HEK293 (cell line): ENCODE data around the gene HPX.

Experiments used
- CTCF ChIA-PET: fragments of 350-600 bp; formaldehyde crosslinking; extraction: SDS; loops from one replicate; lab custom pipeline; 2021; ENCODE audit warnings: antibody characterized with exemption; lab: Yijun Ruan, JAX
- POLR2A ChIA-PET: fragments of 300-600 bp; formaldehyde crosslinking; extraction: SDS; loops from one replicate; lab custom pipeline; 2020; ENCODE audit warnings: antibody characterized with exemption, inconsistent platforms; lab: Yijun Ruan, JAX
- H3K27ac ChIP-seq: fragments of 200-500 bp; sonication (Bioruptor generic); 2 replicates; pipeline ENCODE4 v1.5.1; 2014; ENCODE audit warnings: low read depth, low read length, control low read depth, inconsistent platforms; ENCODE audit errors: extremely low read depth
- H3K36me3 ChIP-seq, 2 experiments: fragments of 200-500 bp in 1 of 2; sonication (Bioruptor generic) in 1 of 2; 1 replicate in 1 of 2; 2 replicates in 1 of 2; pipeline ENCODE4 v1.5.1; 2014 to 2017; ENCODE audit warnings: inconsistent platforms in 2 of 2, low read length in 2 of 2; ENCODE audit not compliant: control insufficient read depth in 2 of 2, insufficient read depth in 1 of 2
- H3K4me1 ChIP-seq: fragments of 200-500 bp; sonication (Bioruptor generic); 2 replicates; pipeline ENCODE4 v1.5.1; 2014; ENCODE audit warnings: mild to moderate bottlenecking, low read length, inconsistent platforms; ENCODE audit not compliant: control insufficient read depth, insufficient read depth
- H3K4me3 ChIP-seq: 2 replicates; pipeline ENCODE4 v1.5.1; 2011; ENCODE audit warnings: low read depth, mild to moderate bottlenecking, control low read depth, low read length, moderate library complexity
- H3K9me3 ChIP-seq: fragments of 200-500 bp; sonication (Bioruptor generic); 2 replicates; pipeline ENCODE4 v1.5.1; 2014; ENCODE audit warnings: low read depth, low read length, inconsistent platforms; ENCODE audit not compliant: control insufficient read depth, insufficient read depth
- EGR2 ChIP-seq: fragments of 450-650 bp; formaldehyde crosslinking; IDR thresholded peaks from 2 replicates; pipeline ENCODE4 v1.5.1; 2016; ENCODE audit warnings: low read depth, missing biosample characterization, missing genetic modification characterization
- HOXD13 ChIP-seq: sonication (generic); formaldehyde crosslinking; IDR thresholded peaks from 2 replicates; pipeline ENCODE4 v1.8.0; 2022; ENCODE audit warnings: missing genetic modification reagents, borderline replicate concordance
- PRDM1 ChIP-seq: fragments of 450-650 bp; formaldehyde crosslinking; IDR thresholded peaks from 2 replicates; pipeline ENCODE4; 2016; ENCODE audit warnings: missing biosample characterization, missing genetic modification characterization
- ZBTB21 ChIP-seq: fragments of 450-650 bp; formaldehyde crosslinking; IDR thresholded peaks from 2 replicates; pipeline ENCODE4 v1.5.1; 2017; ENCODE audit warnings: missing biosample characterization, missing genetic modification characterization
- ZFHX2 ChIP-seq: fragments of 450-650 bp; formaldehyde crosslinking; conservative IDR thresholded peaks from 2 replicates; pipeline ENCODE4 v1.5.1; 2016; ENCODE audit warnings: missing biosample characterization, missing genetic modification characterization
- ZIC2 ChIP-seq: fragments of 450-650 bp; formaldehyde crosslinking; IDR thresholded peaks from 2 replicates; pipeline ENCODE4 v1.5.1; 2016; ENCODE audit warnings: missing biosample characterization, missing genetic modification characterization
- ZNF16 ChIP-seq: fragments of 450-650 bp; formaldehyde crosslinking; IDR thresholded peaks from 2 replicates; pipeline ENCODE4 v1.5.1; 2016; ENCODE audit warnings: low read depth, missing biosample characterization, missing genetic modification characterization
- ZNF335 ChIP-seq: fragments of 450-650 bp; formaldehyde crosslinking; conservative IDR thresholded peaks from 2 replicates; pipeline ENCODE4 v1.5.1; 2016; ENCODE audit warnings: missing biosample characterization, missing genetic modification characterization
- ZNF560 ChIP-seq: fragments of 450-650 bp; formaldehyde crosslinking; IDR thresholded peaks from 2 replicates; pipeline ENCODE4 v1.5.1; 2017; ENCODE audit warnings: missing biosample characterization, missing genetic modification characterization, borderline replicate concordance
- ZNF585B ChIP-seq: fragments of 450-650 bp; formaldehyde crosslinking; IDR thresholded peaks from 2 replicates; pipeline ENCODE4 v1.5.1; 2016; ENCODE audit warnings: missing biosample characterization, missing genetic modification characterization
- TF ChIP-seq, protein P1 (sequence below): fragments of 450-650 bp; formaldehyde crosslinking; conservative IDR thresholded peaks from 2 replicates; pipeline ENCODE4 v1.5.1; 2016; ENCODE audit warnings: low read depth, missing biosample characterization, missing genetic modification characterization
- TF ChIP-seq, protein P2 (sequence below): fragments of 450-650 bp; formaldehyde crosslinking; IDR thresholded peaks from 2 replicates; pipeline ENCODE4 v1.5.1; 2016; ENCODE audit warnings: missing biosample characterization, missing genetic modification characterization

Gene HPX

GRCh38 chr11:6418557-6419008, 22.2 kb downstream of the HPX start (continued):
- TF ChIP-seq, protein P1, sequence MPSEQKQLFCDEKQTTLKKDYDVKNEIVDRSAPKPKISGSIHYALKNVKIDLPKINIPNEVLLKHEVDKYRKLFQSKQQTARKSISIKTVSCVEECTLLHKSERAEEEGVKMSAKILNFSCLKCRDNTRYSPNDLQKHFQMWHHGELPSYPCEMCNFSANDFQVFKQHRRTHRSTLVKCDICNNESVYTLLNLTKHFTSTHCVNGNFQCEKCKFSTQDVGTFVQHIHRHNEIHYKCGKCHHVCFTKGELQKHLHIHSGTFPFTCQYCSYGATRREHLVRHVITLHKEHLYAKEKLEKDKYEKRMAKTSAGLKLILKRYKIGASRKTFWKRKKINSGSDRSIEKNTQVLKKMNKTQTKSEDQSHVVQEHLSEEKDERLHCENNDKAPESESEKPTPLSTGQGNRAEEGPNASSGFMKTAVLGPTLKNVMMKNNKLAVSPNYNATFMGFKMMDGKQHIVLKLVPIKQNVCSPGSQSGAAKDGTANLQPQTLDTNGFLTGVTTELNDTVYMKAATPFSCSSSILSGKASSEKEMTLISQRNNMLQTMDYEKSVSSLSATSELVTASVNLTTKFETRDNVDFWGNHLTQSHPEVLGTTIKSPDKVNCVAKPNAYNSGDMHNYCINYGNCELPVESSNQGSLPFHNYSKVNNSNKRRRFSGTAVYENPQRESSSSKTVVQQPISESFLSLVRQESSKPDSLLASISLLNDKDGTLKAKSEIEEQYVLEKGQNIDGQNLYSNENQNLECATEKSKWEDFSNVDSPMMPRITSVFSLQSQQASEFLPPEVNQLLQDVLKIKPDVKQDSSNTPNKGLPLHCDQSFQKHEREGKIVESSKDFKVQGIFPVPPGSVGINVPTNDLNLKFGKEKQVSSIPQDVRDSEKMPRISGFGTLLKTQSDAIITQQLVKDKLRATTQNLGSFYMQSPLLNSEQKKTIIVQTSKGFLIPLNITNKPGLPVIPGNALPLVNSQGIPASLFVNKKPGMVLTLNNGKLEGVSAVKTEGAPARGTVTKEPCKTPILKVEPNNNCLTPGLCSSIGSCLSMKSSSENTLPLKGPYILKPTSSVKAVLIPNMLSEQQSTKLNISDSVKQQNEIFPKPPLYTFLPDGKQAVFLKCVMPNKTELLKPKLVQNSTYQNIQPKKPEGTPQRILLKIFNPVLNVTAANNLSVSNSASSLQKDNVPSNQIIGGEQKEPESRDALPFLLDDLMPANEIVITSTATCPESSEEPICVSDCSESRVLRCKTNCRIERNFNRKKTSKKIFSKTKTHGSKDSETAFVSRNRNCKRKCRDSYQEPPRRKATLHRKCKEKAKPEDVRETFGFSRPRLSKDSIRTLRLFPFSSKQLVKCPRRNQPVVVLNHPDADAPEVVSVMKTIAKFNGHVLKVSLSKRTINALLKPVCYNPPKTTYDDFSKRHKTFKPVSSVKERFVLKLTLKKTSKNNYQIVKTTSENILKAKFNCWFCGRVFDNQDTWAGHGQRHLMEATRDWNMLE (tag by site-specific recombination): no peak
- TF ChIP-seq, all 188 proteins: peak for 0

DNA sequence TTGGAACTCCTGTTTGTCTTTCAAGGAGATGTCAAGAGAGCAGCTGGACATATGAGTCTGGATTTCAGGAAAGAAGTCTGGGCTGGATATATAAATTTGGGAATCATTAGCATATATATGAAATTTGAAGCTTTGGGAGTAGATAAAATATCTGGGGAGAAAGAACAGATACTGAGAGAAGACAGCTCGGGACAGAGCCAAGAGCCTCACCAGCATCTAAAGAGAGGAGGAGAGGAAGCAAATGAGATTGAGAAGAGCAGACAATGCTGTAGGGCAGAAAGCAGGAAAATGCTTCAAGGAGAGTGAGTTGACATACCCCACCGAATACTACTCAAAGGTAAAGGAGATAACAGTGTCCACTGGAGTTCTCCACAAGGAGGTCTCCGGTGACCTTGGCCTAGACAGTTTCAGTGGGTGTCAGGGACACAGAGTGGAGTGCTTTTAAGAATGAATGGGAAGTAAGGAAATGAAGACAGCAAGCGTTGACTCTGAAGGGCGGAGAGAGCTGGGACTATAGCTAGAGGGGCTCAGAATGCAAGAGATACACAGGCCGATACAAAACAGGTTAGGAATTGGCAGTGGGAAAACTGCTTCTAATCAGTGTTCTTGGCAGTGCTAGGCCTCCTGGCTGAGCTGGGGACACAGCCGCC, 22.8 kb downstream of the HPX start:
- TF ChIP-seq ZNF335 (tag by site-specific recombination) (0 out of 2 replicates have a peak, but pooled peaks have one; percentile 5), HOXD13 (no peak), ZFHX2 (no peak), ZBTB21 (tag by site-specific recombination) (no peak), ZNF585B (tag by site-specific recombination) (no peak), ZIC2 (tag by site-specific recombination) (no peak)
- H3K4me1 ChIP-seq: no peaks in the 10 kb centered on the region
- H3K36me3 ChIP-seq: no peaks in the 10 kb centered on the region
- no peak overlapping the region for H3K27ac ChIP-seq
- peak overlapping the region; percentile 92 for H3K4me3 ChIP-seq
- H3K9me3 ChIP-seq: no peaks in the 10 kb centered on the region
- ChIA-PET CTCF (interaction anchor here (0.6 to 1.4 kb wide), 4 partner anchors 26 to 232 kb away, joined by 3 to 6 read pairs (median 4); no protein-coding TSS in a partner anchor), POLR2A (interaction anchor here (1.0 to 2.3 kb wide), 3 partner anchors 25 to 39 kb away, joined by 5 to 26 read pairs (median 5); partner anchors contain the start of gene SMPD1)

GRCh38 chr11:6415797-6416196, 25.0 kb downstream of the HPX start:
- Histone ChIP-seq H3K4me1 (no peaks in the 10 kb centered on the region), H3K9me3 (no peaks in the 10 kb centered on the region), H3K4me3 (no peak overlapping the region), H3K36me3 (peaks cover 0 to 7% of the 10 kb centered on the region in 2 experiments; a peak in 1 of 3 replicates), H3K27ac (no peak overlapping the region)
- TF ChIP-seq, protein P2, sequence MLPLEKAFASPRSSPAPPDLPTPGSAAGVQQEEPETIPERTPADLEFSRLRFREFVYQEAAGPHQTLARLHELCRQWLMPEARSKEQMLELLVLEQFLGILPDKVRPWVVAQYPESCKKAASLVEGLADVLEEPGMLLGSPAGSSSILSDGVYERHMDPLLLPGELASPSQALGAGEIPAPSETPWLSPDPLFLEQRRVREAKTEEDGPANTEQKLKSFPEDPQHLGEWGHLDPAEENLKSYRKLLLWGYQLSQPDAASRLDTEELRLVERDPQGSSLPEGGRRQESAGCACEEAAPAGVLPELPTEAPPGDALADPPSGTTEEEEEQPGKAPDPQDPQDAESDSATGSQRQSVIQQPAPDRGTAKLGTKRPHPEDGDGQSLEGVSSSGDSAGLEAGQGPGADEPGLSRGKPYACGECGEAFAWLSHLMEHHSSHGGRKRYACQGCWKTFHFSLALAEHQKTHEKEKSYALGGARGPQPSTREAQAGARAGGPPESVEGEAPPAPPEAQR (tag by site-specific recombination): no peak
- TF ChIP-seq ZNF560 (tag by site-specific recombination): no peak
- peak; percentile 41; the same call in 1 of the 2 replicates for TF ChIP-seq EGR2 (tag by site-specific recombination)
- TF ChIP-seq, protein P1 (tag by site-specific recombination): no peak
- no peak for TF ChIP-seq ZNF16 (tag by site-specific recombination)
- peak; percentile 55 for TF ChIP-seq ZFHX2
- TF ChIP-seq PRDM1: peak; percentile 11; the same call in 1 of the 2 replicates
- ChIA-PET POLR2A (interaction anchor here (0.9 kb wide), 1 partner anchor 25 kb away, joined by 3 read pairs; the partner anchor contains the start of gene SMPD1), CTCF (interaction anchor here (0.6 kb wide), 2 partner anchors 10 to 37 kb away, joined by 3 to 4 read pairs; no protein-coding TSS in a partner anchor)
